SKM-1 treated with dmso at 0.1 percent for 144 hours (cell line): ENCODE data around the gene ADGRG7.
"Not testable (repeated sequence)": the region's sequence is repeated elsewhere in the genome, so short reads cannot be mapped to it uniquely, and the experiment has no call there.

Source experiments
- DNase-seq: peaks from one replicate; lab custom pipeline; 2025; ENCODE audit not compliant: unreplicated experiment; lab: John Stamatoyannopoulos, UW

Gene ADGRG7, protein sequence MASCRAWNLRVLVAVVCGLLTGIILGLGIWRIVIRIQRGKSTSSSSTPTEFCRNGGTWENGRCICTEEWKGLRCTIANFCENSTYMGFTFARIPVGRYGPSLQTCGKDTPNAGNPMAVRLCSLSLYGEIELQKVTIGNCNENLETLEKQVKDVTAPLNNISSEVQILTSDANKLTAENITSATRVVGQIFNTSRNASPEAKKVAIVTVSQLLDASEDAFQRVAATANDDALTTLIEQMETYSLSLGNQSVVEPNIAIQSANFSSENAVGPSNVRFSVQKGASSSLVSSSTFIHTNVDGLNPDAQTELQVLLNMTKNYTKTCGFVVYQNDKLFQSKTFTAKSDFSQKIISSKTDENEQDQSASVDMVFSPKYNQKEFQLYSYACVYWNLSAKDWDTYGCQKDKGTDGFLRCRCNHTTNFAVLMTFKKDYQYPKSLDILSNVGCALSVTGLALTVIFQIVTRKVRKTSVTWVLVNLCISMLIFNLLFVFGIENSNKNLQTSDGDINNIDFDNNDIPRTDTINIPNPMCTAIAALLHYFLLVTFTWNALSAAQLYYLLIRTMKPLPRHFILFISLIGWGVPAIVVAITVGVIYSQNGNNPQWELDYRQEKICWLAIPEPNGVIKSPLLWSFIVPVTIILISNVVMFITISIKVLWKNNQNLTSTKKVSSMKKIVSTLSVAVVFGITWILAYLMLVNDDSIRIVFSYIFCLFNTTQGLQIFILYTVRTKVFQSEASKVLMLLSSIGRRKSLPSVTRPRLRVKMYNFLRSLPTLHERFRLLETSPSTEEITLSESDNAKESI

DNA sequence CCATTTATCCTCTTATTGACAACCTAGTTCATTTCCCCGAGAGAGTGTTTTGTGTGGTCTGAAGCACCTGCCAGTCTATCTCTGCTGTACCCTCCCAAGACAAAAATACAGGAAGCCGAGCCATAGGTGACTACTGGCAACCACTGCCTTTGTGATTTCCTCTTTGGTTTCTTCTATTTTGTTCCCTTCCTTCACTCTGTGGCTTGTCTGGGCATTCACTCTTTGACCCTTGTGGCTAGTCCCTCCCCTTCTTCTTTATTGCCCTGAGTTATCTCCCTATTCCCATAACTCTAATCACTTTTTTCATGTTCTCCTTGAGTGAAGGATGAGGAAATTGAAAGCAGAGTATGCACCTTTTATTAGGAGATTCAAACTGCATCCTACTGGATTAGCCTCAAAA is at the start of gene ADGRG7:
Gene ADGRG7, plus strand, starts transcription at position 297 of the 400 bp plus-strand sequence. CDS start 256 bp downstream, outside the sequence.
- DNase-seq, result no peak

DNA sequence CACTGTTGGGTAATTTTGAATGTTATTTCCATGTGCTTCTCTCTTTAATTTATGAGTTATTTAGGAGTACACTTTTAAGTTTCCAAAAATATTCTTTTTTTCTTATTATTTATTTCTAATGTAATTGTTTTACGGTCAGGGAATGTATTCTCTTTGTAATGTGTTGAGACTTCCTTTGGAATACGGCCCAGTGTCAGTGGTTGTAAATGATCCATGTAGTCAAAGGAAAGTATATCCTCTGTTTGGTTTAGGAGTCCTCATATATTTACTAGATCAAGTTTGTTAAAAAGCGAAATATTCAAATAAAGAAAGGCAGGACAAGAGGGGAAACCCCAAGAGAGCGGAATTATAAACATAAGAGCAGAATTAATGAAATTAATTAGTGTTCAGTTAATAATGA is 49.0 kb upstream of the ADGRG7 start:
- no peak for DNase-seq

DNA sequence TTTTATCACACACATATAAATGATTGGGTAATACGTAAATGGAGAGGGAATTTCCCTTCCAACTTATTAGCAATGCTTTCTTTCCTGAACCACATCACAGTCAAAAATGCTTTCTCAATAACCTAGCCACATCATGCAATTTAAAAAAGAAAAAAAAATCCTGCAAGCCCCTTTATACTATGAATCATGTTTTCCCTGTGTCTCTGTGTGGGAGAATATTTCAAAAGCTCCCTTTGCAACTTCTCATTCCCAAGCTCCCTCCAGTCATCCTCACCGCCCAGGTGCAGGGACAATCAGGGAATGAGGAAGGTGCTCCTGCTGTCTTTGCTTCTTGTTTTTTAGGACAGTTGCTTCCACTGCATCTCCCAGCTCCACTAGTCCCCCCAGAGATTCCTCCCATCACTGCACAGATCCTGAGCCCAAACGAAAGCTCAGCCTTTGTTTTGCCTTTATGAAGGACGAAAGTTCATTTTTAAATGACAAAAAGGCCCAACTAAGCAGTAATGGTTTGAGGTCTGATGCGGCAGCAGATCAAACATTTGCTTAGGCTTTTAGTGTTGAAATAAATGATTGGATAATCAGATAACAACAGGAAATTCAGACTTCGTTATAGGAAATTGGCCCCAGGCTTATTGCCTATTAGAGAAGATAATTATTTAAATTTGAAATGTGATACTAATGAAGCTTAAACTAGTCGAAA is 47.8 kb upstream of the ADGRG7 start:
- DNase-seq, result no peak

DNA sequence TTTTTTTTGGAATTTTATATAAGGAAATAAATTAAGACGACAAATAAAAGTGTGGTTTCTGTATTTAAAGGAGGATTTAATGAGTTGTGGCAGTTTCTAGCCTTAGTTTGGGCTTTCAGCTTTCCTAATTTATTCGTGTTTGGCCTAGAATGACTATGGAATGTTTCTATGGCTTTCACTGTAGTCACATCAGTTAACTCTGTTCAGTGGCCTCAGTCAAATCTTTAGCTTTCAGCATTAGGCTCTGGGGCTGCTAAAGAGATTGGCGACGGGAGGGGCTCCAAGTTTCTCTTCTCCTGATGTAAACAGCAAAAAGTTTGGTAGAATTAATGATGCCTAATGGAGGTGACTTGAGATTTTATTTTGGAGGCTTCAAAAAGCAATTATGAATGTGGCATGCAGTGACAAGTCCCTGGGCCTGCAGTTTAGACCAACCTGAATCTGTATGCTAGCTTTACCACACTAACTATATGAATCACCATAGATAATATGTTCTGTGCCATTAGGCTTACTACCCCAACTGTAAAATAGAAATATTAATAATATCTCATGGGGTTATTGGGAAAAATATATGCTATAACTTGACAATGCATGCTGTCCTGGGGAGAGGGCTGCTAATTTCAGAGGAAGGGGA is 47.1 kb upstream of the ADGRG7 start:
- no peak for DNase-seq

DNA sequence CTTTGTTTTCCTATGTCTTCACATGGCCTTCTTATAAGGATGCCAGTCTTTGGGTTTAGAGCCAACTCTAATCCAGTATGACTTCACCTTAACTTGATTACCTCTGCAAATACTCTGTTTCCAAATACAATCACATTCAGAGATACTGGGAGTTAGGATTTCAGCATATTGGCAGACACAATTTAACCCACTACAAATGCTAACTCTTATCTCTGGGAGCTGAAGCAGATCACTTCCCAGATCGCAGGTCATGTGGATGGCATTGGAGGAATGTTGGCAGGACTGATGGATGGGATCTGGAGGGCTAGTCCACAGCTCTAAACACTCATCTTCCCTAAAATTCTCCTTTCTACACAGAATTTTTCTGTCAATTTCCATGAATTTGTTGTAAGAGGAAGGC is 46.2 kb upstream of the ADGRG7 start:
- no peak for DNase-seq

DNA sequence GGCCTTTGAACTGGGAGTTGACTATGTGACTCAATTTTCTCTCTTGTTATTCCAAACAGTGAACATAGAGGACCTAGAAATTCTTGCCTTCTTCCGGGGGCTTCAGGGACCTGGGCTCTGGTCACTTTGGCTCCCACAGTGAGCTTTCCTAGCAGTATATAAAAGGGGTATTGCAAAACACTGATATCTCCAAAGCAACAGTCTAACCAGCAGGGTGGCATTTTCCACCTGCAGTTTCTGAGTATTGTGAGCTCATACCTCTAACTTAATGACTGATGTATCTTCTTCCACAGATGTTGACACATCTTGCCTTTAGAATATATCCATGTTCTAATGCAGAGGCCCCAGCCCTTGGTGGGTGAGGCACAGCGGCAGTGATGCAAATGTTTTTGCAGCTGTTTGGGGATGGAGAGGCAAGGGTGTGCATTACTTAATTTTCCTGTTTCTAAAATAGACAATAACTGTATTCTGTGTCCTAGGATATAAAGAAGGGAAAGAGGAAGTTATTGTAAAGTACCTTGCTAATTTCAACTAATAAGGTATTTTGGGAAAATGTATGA is 45.7 kb upstream of the ADGRG7 start:
- DNase-seq, result no peak

DNA sequence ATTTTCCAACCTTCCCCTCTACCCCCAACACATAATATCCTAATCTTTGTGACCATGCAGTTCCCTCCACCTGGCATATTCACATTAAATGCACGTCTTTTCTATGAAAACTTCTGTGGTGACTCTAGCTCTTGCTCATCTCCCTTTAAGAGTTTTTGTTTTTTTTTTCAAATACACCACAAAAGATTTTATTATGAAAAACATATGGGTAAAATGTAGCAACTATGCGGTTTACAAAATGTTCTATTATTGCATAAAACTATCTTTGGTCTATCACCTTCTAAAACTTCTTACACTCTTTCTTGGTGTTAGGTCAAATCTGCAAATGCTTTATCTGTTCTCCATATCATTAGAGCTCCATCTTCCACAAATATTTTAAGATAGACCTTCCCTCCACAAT is 38.6 kb upstream of the ADGRG7 start:
- DNase-seq, result no peak

DNA sequence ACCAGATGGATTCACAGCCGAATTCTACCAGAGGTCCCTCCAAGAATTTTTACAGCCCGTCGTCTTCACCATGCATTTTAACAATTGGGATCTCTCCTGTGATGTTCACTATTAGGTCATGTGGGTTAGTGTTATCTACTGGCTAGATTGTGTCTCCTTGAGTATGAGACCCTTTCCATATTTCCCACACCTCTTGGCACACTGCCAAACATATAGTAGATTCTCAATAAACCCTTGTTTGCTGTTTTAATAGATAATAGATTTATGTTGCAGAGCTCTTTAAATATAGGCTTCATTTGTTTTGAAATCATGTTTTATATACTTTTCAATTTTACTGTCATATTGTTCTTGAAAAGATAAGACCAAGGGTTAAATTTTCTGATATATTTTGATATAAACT is 34.9 kb upstream of the ADGRG7 start:
- DNase-seq, result no peak

DNA sequence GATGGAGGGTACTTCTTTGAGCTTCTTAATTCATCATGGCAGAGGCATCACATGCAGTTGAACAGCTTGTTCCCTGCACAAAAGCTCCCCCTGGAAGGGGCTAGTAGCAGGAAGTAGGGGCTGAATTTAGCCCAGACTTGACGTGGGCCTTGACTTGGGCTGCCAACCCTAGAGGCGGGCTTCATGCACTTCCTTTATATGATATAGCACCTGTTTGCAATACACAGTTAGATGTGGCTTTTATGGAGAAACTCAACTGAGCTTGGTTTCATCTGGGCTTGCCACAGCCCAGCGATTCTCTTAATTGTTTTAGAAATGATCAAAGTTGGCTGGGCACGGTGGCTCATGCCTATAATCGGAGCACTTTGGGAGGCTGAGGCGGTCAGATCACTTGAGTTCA is 33.7 kb upstream of the ADGRG7 start:
- DNase-seq, result no peak

DNA sequence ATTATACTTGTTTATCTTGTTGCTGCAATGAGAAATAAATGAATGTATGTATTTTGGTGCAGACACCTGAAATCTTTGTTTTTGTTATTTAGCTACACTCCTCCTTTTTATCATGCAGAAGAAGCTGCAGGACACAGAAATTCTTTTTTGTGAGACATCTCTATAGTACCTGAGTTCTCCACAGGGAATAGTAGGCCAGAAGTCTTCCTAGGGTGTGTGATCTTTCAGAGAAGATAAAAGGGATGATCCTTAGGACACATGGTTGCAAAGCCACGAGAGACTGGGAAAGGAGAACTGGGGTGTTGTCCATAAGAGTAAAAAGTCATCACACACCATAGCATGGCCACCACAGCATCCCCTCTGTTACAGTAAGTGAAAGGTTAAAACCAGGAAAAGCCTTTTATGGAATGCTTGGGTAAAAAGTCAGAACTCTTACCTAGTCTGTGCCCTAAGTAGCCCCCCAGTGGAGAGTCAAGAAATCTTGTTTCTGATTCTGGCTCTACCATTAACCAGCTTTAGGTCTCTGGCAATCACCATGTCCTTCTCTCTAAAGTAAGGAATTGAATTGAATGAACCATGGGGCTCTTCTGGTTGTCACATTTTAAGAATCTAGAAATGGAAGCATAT is 31.9 kb upstream of the ADGRG7 start:
- no peak for DNase-seq

DNA sequence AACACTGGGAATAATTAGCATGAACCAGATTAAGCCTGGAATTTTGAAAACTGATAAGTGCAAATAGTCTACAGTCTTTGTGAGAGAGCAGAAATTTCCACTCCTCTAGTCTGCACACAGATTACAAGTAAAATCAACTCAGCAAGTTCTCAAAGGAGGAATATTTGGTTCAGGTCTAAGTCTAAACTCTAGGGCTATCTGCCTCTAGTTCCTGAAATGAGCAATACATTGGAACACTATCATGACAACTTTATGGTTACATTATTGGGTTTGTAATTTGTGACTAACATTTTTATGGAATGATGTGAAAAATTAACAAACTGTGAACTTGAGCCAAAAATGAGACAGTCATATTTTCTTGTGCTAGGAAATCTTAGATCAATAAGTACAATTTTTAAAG is 30.8 kb upstream of the ADGRG7 start:
- no peak for DNase-seq

DNA sequence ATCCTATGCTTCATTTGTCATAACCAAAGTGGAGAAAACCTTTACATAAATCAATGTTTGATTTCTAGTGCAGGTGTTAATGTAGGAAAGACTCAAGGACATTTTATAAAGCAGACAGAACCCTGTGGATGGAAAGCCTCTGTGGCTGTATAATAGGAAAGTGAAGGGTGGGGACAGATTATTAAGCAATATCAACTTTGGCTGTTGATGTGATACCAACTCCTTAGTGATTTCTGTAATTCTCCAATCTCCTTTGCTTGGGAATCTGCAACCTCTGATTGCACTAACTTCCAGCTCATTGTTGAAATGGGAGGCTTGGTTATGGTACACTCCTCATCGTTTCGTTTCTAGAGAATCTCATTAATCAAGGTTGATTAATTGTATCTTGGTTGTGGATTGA is 29.3 kb upstream of the ADGRG7 start:
- DNase-seq, result no peak

DNA sequence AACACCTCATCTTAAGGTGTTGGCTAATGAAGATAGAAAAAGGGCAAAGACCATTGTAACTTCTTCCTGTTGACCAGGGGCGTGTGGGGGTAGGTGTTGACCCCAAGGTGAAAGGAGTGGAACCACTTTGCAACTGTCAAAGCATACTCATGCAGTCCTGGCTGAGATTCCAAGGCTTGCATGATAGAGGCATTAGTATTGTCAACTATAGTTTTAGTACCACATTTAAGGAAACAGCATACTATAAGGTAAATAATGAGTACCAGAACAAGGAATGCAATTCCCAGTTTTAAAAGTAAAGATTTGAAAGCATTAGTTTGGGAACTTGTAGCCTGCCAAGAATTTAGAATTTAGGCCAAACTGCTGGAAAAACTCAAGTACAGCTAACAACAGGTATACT is 27.8 kb upstream of the ADGRG7 start:
- DNase-seq, result no peak

DNA sequence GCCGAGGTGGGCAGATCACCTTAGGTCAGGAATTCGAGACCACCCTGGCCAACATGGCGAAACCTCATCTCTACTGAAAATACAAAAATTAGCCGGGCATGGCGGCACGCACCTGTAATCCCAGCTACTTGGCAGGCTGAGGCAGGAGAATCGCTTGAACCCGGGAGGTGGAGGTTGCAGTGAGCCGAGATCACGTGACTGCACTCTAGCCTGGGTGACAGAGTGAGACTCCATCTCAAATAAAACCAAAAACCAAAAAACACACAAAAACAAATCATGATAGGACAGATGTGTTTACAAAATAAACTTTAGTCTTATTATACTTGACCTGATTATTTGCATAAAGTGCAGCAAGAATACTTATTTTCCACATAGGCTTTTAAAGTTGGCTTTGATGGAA is 27.2 kb upstream of the ADGRG7 start:
- not testable (repeated sequence) for DNase-seq

DNA sequence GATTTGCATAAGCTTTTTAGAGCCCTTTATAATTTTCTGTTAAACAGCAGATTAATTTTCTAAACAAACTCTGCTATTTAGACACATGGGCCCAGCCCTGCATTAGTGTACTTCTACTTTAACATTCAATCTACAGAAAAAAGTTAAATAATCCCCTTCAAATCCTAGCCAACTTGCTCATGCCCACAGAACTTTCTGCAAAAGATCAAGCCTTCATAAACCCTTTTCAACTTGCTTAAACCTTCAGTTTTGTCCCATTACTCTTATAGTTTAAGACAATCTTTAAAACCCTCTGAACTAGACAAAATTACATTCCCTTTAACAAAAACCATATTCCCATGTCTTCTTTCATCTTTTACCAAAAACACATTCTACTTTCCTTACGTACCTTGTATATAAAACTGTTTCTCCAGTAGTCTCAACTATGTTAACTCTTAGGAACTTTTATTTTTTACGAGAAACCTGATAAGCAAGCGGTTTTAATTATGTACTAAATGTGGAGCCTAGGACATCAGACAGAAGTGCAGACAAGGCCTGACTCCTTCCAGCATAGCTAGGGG is 25.2 kb upstream of the ADGRG7 start:
- DNase-seq, result no peak

DNA sequence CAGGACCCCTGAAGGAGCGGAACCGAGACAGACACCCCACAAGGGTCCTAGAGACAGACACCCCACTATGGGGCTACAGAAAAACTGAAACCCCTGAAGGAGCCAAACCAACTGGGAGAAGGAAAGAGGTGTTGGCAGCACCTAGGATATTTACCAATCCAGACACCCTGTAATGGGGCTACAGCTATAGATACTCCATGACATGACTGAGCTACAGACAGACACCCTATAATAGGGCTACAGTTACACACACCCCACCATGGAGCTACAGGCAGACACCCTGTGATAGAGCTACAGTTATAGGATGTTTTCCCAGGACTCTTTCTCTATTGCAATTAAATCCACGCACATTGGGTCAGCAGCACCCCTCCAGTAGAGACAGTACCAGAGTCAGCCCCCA is 22.6 kb upstream of the ADGRG7 start:
- no peak for DNase-seq

DNA sequence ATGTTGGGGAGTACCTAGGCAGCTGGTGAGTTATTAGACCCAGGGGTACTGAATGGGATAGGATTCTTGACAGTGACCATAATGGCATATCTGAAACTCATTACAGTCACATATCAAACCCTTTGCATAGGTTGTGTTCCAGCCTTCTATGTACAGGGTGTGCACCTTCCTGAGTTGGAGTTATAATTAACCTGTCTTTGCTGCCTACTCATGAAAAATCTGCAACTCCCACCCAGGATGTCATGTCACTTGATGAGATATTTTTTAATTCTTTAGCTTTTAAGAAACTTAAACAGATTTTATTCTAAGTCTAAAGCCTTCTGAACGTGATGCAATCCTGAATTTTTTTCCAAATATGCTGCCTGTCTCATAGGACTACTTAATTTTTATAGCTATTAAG is 21.1 kb upstream of the ADGRG7 start:
- DNase-seq, result no peak

DNA sequence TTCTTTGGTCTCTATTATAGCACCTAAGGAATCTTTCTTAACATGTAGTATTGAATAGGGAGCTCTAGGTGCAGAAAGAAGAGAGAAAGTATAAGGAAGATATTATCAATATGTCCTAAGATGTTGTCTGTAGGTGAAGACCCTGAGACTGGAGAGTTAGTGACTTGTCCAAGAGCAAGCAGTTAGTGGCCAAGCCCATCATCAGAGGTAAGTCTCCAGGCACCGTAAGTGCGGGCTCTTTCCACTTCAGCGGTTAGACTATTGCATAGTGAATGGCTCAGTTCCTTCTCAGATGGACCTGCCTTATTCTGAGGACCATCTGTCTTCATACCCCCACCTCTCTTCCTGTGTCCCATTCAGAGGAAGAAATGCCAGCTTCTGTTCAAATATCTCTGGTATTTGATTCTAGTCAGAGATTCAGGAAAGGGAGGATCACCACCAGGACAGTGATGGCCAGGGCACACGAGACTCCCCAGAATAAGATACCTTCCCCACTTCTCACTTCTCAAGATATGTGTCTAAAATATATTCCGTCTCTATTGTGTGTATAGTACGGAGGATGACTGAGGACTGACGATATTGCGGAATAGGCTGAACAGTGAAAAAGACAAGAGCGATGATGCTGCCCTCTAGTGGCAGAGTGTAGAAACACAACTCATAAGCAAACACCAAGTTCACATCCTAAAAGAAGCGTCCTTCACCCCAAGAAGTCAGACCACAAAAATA is 19.1 kb upstream of the ADGRG7 start:
- DNase-seq, result peak; percentile 71

DNA sequence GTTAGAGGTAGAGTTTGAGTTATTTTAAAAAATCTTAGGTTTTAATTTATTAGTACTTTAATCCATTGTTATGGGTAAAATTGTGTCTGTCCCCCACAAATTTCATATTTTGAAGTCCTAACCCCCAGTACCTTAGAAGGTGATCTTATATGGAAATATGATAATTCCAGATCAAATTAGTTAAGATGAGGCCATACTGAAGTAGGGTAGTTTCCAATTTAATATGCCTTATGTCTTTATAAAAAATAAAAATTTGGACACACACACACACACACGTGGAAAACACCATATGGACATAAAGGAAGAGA is 18.6 kb upstream of the ADGRG7 start:
- no peak for DNase-seq

DNA sequence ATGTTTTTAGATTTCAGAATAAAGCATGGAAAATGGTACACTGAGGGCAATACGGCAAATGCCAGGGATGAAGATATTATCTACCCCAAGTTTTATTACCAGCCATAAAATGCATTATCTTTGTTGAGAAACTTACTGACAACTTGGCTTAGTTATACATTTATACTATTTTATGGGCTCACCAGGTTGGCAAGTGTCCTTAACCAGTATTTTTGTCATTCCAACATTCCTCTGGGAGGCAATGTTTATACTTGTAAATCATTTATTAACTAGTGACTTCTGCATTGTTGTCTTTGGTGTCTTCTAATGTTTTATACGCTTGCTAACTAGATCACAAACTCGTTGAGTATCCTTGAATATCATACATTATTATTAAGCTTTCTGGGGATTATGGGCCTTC is 18.0 kb upstream of the ADGRG7 start:
- DNase-seq, result no peak
